Ramos (cell line): Measurements from ENCODE around the gene SV2B.

ENCODE experiments used
- in situ Hi-C: fragments of 300-500 bp; cut with MboI; formaldehyde crosslinking; loops from one replicate; pipeline ENCODE4 v1.14.3; 2022; ENCODE audit warnings: low sequenced_read_pairs; ENCODE audit not compliant: unreplicated experiment

The SV2B gene

DNA sequence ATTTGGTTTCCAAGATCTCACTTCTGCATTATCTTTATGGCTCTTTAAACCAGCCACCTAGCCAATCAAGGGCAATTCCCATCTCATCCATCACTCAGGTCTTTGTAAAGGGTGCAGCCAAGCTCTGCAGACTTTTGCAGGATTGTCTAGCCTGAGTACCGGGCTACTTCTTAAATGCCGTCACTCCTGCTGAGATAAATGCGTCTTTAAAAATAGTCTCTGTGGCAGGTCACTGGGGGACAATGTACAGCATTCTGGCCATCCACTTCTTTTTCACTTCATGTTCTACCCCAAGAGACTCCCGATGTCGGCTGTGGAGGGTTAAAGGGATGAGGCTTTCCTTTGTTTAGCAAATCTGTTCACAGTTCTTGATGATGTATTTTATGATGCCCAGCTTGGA is 194.7 kb downstream of the SV2B start:
- in situ Hi-C loops = no loop called here

DNA sequence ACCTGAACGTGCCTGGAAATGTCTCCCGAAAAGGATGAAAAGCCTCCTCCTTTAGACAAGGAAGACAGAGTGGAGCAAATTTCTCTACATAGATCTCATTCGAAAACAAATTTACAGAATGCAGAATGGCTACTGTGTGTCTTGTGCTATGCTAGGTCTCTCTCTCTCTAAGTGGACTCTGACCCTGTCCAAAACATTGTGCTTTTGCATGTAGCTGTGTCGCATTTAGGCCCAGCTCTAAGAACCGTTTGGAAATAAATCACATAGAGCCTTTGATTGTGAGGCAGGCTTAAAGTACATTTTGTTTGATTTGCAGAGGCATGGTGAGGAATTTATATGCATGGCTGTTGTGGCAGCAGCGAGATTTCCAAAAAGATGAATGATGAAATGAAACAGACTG is 198.0 kb downstream of the SV2B start:
- in situ Hi-C loops = no loop called here

DNA sequence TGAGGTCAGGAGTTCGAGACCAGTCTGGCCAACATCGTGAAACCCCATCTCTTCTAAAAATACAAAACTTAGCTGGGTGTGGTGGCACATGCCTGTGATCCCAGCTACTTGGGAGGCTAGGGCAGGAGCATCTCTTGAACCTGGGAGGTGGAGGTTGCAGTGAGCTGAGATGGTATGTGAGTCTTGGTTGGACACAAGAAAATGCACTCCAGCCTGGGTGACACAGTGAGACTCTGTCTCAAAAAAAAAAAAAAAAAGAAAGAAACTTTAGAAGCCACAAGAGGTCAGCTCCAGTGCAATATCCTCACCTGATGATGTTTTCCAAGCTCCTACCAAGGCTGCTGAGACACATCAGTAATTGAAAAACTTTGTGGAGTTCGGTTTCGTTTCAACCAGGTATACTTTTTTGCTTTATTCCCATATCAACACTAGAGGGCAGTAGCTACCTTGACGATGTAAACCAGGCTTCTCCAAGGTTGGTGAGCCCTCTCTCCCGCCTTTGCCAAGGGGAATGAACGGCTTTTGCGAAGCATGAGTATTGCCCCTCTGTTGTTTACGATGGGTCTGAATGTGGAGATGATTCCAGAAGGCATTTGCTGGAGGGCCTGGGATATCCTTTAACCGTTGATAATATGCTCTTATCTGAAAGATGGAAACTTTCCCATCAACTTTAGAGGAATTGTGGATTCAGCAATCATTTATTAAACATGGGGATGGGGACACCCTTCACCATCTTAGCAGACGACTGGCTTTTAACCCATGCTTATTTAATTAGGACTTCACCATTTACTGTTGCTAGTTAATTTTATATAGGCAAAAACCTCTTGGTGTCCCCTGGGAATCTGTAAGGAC is 202.8 kb downstream of the SV2B start:
- in situ Hi-C loops = loop anchor here (10.0 kb wide), 1 partner anchor 782 kb away; no protein-coding TSS in a partner anchor

DNA sequence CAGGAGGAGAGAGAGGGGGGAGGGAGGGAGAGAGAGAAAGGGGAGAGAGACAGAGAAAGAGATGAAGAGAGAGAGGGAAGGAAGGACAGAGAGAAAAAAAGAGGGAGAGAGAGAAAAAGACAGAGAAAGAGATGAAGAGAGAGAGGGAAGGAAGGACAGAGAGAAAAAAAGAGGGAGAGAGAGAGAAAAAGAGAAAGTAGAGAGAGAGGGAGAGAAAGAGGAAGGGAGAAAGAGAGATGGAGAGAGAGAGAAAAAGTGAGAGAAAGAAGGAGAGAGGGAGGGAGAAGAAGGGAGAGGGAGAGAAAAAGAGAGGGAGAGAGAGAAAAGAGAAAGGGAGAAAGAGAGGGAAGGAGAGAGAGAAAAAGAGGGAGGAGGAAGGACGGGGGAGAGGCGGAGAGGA is 204.2 kb downstream of the SV2B start:
- in situ Hi-C loops = loop anchor here (10.0 kb wide), 1 partner anchor 781 kb away; no protein-coding TSS in a partner anchor

DNA sequence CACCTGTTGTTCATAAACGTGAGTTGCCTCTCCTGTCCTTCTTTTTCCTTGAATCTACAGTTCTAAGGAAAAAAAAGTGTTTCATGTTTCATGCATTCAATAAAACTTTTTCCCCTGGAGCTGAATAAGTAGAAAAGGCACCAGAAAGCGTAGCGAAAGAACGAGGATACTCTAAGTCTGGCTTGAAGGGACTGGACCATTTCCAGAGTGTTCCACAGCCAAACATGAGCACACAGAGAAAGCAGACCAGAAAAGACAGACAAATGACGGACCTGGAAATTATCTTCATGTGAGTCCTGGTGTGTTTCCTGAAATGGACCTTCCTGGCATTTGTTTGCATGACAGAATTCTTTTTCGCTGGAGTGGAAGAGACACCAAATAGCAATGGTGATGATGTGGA is 204.7 kb downstream of the SV2B start:
- in situ Hi-C loops = loop anchor here (10.0 kb wide), 1 partner anchor 780 kb away; no protein-coding TSS in a partner anchor

DNA sequence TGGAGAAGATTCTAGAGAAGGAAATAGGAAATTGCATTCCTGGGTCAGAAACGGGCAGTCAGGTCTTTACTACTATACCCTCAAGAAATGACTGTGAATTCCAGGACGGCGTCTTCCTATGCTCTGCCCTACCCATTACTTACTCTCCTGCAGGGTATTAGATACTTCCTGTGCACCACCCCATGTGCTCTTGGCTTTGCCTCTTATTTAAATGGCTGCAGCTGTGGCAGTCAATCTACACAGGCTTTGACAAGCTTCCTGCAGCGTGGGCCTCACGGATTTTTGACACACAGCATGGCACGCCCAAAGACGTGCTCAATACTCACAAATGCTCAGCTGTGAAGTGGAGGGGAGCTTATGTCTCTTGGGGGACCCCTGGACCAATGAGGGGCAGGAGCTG is 206.1 kb downstream of the SV2B start:
- in situ Hi-C loops = loop anchor here (10.0 kb wide), 1 partner anchor 779 kb away; no protein-coding TSS in a partner anchor

DNA sequence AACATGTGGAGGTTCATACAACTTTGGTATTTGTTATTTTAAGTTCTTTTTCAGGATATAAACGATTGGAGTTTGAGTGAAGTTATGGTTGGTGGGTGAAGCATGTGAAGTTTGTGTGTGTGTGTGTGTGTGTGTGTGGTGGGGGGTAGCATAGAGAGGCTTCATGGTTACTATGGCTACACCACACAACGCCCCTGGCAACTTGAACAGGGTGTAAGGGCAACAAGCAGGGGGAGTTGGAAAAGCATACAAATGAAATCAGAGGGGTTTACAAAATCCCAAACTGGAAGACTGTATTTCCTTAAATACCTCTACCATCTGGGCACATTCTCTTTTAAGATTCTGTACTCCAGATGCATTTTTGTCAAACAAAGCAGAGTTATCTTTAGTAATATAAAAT is 207.5 kb downstream of the SV2B start:
- in situ Hi-C loops = loop anchor here (10.0 kb wide), 1 partner anchor 777 kb away; no protein-coding TSS in a partner anchor

DNA sequence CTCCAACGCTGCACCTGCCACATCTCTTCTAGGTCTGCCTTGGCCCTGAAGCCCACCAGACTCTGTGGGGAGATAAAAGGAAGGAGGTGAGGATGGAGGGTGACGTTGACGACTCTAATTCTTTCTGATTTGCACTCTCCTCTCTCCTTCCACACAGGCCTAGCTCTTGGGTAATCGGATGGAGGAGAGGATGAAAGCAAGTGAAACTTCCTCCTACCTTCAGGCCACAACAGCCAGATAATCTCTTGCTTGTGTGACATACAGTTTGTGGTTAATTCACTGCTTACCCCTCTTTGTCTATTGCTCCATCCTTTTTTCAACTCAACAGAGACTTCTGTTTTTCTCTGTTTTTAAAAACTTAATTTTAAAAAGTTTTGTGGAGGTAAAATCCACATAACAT is 208.1 kb downstream of the SV2B start:
- in situ Hi-C loops = loop anchor here (10.0 kb wide), 1 partner anchor 777 kb away; no protein-coding TSS in a partner anchor

DNA sequence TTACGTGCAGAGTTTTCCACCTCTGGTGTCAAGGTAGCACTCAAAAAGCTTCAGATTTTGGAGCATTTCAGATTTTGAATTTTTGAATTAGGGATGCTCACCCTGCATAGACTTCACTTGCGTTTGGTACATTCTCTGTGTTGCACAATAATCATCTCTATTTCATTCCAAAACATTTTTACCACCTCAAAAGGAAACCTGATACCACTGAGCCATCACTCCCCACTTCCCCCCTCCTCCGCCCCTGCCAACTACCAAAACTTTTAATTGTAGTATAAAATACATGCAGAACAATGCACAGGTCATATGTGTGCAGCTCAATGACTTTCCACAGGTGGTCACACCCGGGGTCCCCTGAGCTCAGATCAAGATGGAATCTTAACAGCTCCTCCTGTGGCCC is 208.8 kb downstream of the SV2B start:
- in situ Hi-C loops = loop anchor here (10.0 kb wide), 1 partner anchor 776 kb away; no protein-coding TSS in a partner anchor

DNA sequence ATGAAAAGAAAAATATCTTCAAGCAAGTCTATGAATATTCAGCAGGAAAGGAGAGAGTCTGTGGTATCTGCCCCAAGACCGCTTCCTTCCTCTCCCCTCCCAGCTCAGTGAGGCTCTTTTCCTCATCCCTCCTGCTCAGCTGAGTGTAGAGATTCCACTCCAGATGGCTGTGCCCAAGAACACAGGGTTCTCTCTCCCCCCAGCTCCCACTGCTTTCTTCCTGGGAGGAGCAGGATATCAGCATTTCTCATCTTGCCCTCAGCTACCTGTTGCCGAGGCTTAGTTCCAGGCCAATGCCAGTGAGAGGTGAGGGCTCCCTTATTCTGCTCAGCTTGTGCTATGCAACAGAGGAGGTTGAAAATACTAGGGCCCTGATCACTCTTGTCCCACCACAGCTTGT is 211.9 kb downstream of the SV2B start:
- in situ Hi-C loops = no loop called here

DNA sequence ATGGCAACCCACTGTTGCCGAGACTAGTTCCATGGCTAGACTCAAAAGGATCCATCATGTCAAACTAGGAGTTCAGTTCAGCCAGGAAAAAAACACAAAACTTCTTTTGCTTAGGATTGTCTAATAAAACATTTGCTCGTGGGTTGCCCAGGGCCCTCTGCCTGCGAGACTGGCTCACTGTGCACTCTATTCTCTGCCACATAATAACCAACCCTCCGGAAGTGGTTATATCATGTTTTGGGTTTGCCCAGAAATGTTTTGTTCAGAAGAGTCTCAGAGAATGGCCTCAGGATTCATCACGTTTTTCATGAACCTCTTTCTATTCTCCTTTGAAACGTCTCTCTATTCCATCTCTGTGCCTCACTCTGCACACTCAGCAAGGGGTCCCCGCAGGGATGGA is 216.1 kb downstream of the SV2B start:
- in situ Hi-C loops = no loop called here

DNA sequence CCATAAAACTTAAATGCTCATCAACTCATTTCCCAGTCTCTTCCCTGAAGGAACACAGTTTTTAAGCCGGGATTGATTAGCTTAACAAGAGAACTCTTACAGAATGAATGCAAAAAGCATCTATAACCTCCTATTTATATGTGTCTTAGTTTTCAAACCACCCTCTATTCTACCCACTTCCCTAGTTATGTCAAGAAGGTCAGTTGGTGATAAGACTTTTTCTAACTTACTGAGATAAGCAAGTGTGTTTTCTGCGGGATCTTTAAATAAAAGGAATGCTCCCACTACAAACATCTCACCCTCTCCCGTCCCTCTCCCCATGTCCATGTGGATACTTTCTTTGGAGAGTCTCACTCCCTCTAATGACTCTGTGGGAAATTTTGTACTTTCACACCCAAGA is 218.5 kb downstream of the SV2B start:
- in situ Hi-C loops = no loop called here

DNA sequence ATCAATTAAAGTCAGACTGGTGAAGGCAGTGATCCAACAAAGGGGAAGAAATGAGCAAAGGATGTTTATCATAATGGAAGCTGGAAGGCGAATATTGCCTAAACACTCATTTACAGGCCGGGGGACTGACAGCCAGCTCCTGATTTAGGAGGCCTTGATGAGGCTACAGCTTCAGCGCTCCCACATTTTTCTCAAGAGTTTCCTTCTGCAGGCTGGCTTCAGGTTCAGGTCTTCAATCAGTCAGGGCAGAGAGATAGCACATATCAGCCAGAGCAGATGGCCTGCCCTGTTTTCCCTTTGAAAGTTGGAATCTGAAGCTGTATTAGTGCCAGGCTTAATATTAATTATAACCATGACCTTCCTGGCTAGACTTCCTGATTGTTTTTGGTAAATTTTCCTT is 218.9 kb downstream of the SV2B start:
- in situ Hi-C loops = no loop called here

DNA sequence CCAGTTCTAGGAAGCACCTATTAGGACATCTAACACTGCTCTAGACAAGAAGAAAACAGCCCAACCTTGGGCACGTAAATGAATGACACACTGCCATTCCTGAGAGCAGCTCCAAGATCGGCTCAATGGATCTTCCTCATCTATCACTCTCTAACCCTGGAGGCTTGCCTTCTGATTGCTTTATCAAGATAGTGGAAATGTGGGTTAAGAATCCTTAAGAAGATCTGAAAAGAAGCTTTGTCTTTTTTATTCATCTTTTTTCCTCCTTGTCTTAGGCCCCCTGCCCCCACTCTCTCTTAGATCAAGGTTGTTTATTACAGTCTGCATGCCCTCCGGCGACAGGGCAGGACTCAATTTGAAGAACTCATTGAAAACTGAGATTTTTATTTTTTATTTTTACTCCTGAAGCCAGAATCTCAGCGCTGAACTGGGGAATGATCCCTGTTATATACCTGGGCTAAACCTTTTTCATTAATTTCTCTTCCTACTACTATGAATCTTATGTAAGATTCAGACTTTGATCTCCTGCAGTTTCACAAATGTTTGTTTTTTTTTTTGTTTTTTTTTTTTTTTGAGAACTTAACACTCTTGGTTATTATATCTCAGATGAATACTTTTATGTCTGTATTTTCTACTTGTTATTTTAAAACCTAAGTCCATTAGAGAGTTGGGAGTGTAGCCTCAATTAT is 219.5 kb downstream of the SV2B start:
- in situ Hi-C loops = no loop called here

DNA sequence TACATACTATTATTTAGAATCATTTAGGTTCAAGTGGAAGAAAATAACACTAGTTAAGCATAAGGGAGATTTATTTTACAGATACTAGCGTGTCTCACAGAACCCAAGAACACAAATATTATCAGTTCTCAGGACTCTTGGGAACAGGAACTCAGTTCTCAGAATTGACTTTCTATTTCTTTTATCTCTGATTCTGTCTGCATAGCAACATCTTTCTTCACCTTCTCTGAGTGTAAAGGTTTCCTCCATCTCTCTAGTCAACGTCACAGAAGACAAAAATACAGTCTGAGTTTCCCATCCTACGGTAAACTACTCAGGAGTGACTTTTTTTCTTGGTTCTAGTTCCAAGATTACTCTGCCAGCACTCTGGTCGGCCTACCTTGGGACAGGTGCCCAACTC is 220.0 kb downstream of the SV2B start:
- in situ Hi-C loops = no loop called here

DNA sequence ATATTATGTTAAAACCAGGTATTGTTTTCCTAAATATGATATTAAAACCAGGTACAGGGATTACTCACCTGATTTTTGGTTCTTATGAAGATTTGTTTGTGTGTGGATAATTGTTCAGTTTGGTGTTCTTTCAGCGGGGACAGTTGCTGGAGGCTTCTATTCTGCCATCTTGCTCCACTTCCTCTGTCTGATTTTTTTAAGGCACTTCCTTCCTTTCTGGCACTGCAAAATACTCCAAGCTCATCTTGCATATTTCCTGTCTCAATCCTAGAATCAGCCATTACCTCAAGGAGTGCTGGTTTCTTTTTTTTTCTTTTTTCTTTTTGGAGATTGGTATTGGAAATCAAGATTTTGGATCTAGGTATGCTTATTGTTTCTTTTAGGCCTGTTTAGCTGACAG is 229.9 kb downstream of the SV2B start:
- in situ Hi-C loops = no loop called here

DNA sequence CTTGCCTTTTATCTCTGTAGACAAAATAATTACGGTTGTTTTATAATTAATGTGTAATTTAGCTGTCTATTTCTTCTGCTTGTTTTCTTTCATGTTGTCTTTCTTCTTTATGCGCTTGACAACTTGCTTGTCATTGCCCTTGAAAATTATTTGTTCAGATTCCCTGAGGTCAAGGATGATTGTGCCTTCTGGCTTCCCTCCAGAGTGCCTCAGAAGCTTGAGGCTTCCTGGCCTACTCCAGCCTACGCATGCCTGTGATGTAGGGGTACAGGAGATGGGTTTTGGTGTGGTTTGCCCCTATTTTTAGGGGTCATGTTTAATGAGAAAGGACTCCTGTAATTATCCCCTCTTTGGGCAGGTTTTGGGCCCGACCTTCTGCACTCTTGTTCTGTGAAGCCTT is 231.5 kb downstream of the SV2B start:
- in situ Hi-C loops = no loop called here

DNA sequence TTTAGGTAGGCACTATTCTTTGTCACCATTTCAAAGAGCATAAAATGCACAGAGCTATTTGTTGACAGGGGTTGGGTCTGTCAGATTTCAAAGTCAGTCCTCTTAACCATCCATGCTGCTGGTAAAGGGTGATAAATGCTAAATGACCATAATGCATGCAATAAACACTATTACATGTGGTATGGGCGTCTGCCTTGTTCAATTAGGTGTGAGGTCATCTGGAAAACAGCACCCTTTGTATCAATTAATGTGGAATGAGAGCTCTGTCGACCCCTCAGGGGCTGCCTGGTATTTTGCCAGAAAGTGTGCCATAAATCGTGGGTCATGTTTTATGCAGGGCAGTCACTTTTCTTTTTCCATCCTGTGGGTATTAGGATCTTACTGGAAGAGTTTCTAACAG is 235.6 kb downstream of the SV2B start:
- in situ Hi-C loops = no loop called here

DNA sequence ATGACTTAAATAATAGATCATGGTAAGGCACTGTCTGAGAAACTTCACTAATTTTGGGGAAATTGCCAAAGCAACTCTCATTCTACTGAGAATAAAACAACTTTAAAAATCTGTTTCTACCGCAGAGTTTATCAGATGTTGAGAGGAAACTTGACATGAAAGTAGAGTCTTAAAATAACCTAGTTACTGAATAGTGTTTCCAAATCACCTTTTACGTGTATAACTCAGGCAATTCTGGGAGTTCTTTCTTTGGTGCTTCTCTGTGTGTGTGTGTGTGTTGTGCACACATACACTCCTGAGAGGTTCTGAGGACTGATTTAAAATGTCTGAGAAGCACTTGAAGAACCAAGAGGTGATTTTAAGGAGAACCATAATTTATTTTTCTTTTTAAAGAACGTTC is 236.6 kb downstream of the SV2B start:
- in situ Hi-C loops = no loop called here

DNA sequence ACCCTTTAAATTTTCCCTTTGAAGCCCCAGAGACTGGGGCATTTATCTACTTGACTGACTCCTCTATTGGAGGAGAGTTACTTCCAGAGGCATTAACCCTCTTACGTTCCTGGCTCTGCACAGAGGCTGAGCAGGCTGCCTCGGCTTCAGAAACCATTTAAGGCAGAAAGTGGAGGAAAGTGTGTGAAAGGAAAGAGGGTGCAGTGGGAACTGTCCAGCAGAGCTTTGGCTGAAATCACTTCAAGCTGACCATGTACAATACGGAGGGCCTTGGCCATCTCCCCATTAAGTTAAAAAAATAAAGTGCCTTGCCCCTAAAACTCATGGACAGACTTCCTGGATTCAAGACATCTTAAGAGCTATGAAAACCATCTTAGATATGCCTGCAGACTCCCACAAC is 238.7 kb downstream of the SV2B start:
- in situ Hi-C loops = no loop called here

DNA sequence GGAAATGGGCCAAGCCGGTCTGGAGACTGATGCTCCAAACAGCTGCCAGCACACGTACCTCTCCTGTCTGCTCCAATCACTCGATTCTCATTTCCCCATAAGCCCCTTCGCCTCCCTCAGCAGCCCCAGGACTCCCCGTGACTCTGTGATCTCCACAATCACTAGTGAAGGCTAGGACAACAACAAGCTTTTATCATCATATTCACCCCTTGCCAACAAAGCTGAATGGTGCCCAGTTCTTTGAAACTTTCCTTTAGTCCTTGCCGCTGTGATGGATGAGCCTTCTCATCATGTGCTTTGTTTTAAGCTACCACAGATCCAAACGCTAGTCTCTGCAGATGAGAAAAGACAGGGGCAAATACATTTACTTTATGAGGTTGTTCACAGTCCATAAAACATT is 242.0 kb downstream of the SV2B start:
- in situ Hi-C loops = no loop called here
